Endothelial cell of umbilical vein (primary cell): ENCODE measurements around the gene DPPA4. TPM values are rescaled to one million over a fixed set of nuclear protein-coding genes. Genes with fewer than 3 reads are reported as not detected.

ENCODE experiments used
- BruUV-seq: library from RNA; stranded (reverse); fragments of 400-500 nt; replicated peaks from 2 replicates; lab custom pipeline; 2021; lab: Mats Ljungman, UMichigan
- CTCF ChIA-PET: fragments of 300-600, 350-600 bp; sonication (Branson Sonifier 250); formaldehyde crosslinking; loops from one replicate; lab custom pipeline; 2021; ENCODE audit warnings: antibody characterized with exemption, inconsistent platforms; lab: Charles Lee
- POLR2A ChIA-PET: fragments of 300-600, 350-600 bp; sonication (Branson Sonifier 250); formaldehyde crosslinking; loops from one replicate; lab custom pipeline; 2021; ENCODE audit warnings: antibody characterized with exemption, inconsistent platforms; lab: Charles Lee
- DNase-seq: peaks from one replicate; pipeline ENCODE4 v3.0.0-alpha.2; 2011; ENCODE audit warnings: low read depth, low spot score
- FAIRE-seq: peaks from 2 replicates; lab custom pipeline; 2011; peaks lifted over from hg19 to GRCh38; lab: Jason Lieb, UNC
- H2AFZ ChIP-seq: 2 replicates; pipeline ENCODE4 v1.6.0; 2012; ENCODE audit warnings: low read depth, low read length, control low read depth, inconsistent platforms
- H3K27ac ChIP-seq: 2 replicates; pipeline ENCODE4 v1.5.1; 2011; ENCODE audit warnings: low read depth, mild to moderate bottlenecking, control low read depth, low read length, moderate library complexity; ENCODE audit not compliant: insufficient read depth
- H3K27me3 ChIP-seq, 2 experiments: 2 replicates each; pipeline versions ENCODE4 v1.6.0 to v1.6.1; 2011; ENCODE audit warnings: low read length in 2 of 2, mixed read lengths in 1 of 2; ENCODE audit not compliant: control insufficient read depth in 2 of 2, insufficient read depth in 2 of 2
- H3K36me3 ChIP-seq, 2 experiments: 2 replicates in 1 of 2; 3 replicates in 1 of 2; pipeline ENCODE4 v1.5.1; 2011; ENCODE audit warnings: low read length in 2 of 2, mild to moderate bottlenecking in 1 of 2, moderate library complexity in 1 of 2; ENCODE audit not compliant: control insufficient read depth in 2 of 2, insufficient read depth in 2 of 2; ENCODE audit errors: extremely low read depth in 1 of 2
- H3K4me1 ChIP-seq: 3 replicates; pipeline ENCODE4 v1.5.1; 2011; ENCODE audit warnings: mild to moderate bottlenecking, low read length; ENCODE audit not compliant: control insufficient read depth, insufficient read depth; ENCODE audit errors: extremely low read depth
- H3K4me2 ChIP-seq: 2 replicates; pipeline ENCODE4 v1.6.1; 2011; ENCODE audit warnings: low read length, control low read depth, mixed read lengths; ENCODE audit not compliant: insufficient read depth
- H3K4me3 ChIP-seq, 3 experiments: fragments of 200-600 bp in 1 of 3; sonication (generic), shearing (Covaris generic) in 1 of 3; replicated peaks in 1 of 3; 2 replicates each; pipeline ENCODE4 v1.5.1; 2011 to 2016; ENCODE audit warnings: control low read depth in 3 of 3, low read length in 3 of 3, mild to moderate bottlenecking in 2 of 3, inconsistent platforms in 1 of 3, low read depth in 1 of 3, moderate library complexity in 1 of 3; ENCODE audit not compliant: insufficient read depth in 1 of 3
- H3K79me2 ChIP-seq: 2 replicates; pipeline ENCODE4 v1.6.0; 2012; ENCODE audit warnings: low read length, inconsistent platforms; ENCODE audit not compliant: control insufficient read depth, insufficient read depth
- H3K9ac ChIP-seq: replicated peaks from 2 replicates; pipeline ENCODE3; 2011; ENCODE audit warnings: low read length, control low read depth; ENCODE audit not compliant: insufficient read depth; ENCODE audit errors: extremely low read depth
- H3K9me1 ChIP-seq: replicated peaks from 3 replicates; pipeline ENCODE4 v1.6.0; 2011; ENCODE audit warnings: mild to moderate bottlenecking, low read length; ENCODE audit not compliant: control insufficient read depth, insufficient read depth; ENCODE audit errors: extremely low read depth
- H3K9me3 ChIP-seq: replicated peaks from 2 replicates; pipeline ENCODE4 v1.5.1; 2012; ENCODE audit warnings: low read length, inconsistent platforms; ENCODE audit not compliant: control insufficient read depth, insufficient read depth
- H4K20me1 ChIP-seq: replicated peaks from 2 replicates; pipeline ENCODE3; 2011; ENCODE audit warnings: mild to moderate bottlenecking, low read length; ENCODE audit not compliant: control insufficient read depth, insufficient read depth; ENCODE audit errors: extremely low read depth
- EZH2 ChIP-seq: IDR thresholded peaks from 2 replicates; pipeline ENCODE4 v1.6.1; 2012; ENCODE audit warnings: borderline replicate concordance, low read depth, mild to moderate bottlenecking, moderate library complexity, low read length, inconsistent platforms; ENCODE audit not compliant: severe bottlenecking
- FOS ChIP-seq: IDR thresholded peaks from 2 replicates; pipeline ENCODE4 v1.6.1; 2011; ENCODE audit warnings: mild to moderate bottlenecking, low read length, moderate library complexity, borderline replicate concordance; ENCODE audit not compliant: insufficient read depth
- GATA2 ChIP-seq: IDR thresholded peaks from 2 replicates; pipeline ENCODE4 v1.7.0; 2011; ENCODE audit warnings: low read depth, mild to moderate bottlenecking, moderate library complexity, mixed read lengths, low read length; ENCODE audit not compliant: insufficient read length, insufficient read depth
- POLR2A ChIP-seq: IDR thresholded peaks from 2 replicates; pipeline ENCODE4 v1.6.1; 2012; ENCODE audit warnings: low read depth, mild to moderate bottlenecking, control low read depth, low read length
- POLR2AphosphoS5 ChIP-seq: IDR thresholded peaks from 2 replicates; pipeline ENCODE4 v1.6.1; 2012; ENCODE audit warnings: low read depth, mild to moderate bottlenecking, control low read depth, low read length, moderate library complexity; ENCODE audit not compliant: insufficient read depth
- dilution Hi-C: fragments of 300-500 bp; cut with MboI; formaldehyde crosslinking; loops from one replicate; pipeline ENCODE4 v1.15.0; 2019; ENCODE audit warnings: low sequenced_read_pairs; ENCODE audit not compliant: extremely low pct_ligation_motif_present
- intact Hi-C: fragments of 100-400 bp; cut with micrococcal nuclease; formaldehyde crosslinking; loops from one replicate; pipeline ENCODE4 v1.10.0; 2022
- polyA plus RNA-seq, 4 experiments: library from polyadenylated mRNA; depleted of rRNA in 3 of 4; stranded (reverse) in 3 of 4; unstranded in 1 of 4; fragments of >200 nt; gene quantifications; 2 replicates each; pipeline versions ENCODE4 v1.2.1 to v1.2.3, GENCODE V29; 2011 to 2012; ENCODE audit warnings: missing spikeins in 1 of 4
- total RNA-seq: library from RNA; stranded (reverse); gene quantifications from 2 replicates; pipeline ENCODE4 v1.2.3, GENCODE V29; 2021
- TF ChIP-seq, protein P1 (sequence below): IDR thresholded peaks from 2 replicates; pipeline ENCODE4 v1.6.1; 2011; ENCODE audit not compliant: insufficient read depth, insufficient read length
- TF ChIP-seq, protein P2 (sequence below), 2 donors: IDR thresholded peaks; 1 replicate in 1 of 2; 2 replicates in 1 of 2; pipeline ENCODE4 v1.5.1; 2011; ENCODE audit warnings: low read length in 2 of 2, mild to moderate bottlenecking in 2 of 2, moderate library complexity in 2 of 2, control low read depth in 1 of 2, inconsistent platforms in 1 of 2, low read depth in 1 of 2; ENCODE audit not compliant: insufficient read depth in 1 of 2; ENCODE audit errors: extremely low read depth in 1 of 2

The DPPA4 gene
- total and polyA plus RNA-seq, 2 donors (not counting 3 experiments of a cell fraction or from before 2014, with no cell fraction given) = 0.06 TPM; not detected in 1

- FAIRE-seq (no peak), DNase-seq (no peak)
- H3K27me3 ChIP-seq = no peaks in the 10 kb centered on the region
- no peaks in the 10 kb centered on the region for H3K9me1 ChIP-seq
- TF ChIP-seq POLR2AphosphoS5 (no peak), POLR2A (no peak), FOS (no peak), EZH2 (no peak)
- TF ChIP-seq, protein P1, sequence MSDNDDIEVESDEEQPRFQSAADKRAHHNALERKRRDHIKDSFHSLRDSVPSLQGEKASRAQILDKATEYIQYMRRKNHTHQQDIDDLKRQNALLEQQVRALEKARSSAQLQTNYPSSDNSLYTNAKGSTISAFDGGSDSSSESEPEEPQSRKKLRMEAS = no peak
- no peak overlapping the region for H3K4me2 ChIP-seq
- no peak overlapping the region for H3K27ac ChIP-seq
- no peak overlapping the region for H2AFZ ChIP-seq
- no peaks in the 10 kb centered on the region for H3K9me3 ChIP-seq
- no peaks in the 10 kb centered on the region for H3K36me3 ChIP-seq
- dilution Hi-C loops (no loop called here), intact Hi-C loops (no loop called here)
- no peak overlapping the region for H3K9ac ChIP-seq
- H3K4me3 ChIP-seq = no peak overlapping the region
- no peaks in the 10 kb centered on the region for H4K20me1 ChIP-seq
- H3K4me1 ChIP-seq = no peaks in the 10 kb centered on the region
- no peaks in the 10 kb centered on the region for H3K79me2 ChIP-seq
- ChIA-PET CTCF (no interaction called here), POLR2A (no interaction called here)
- BruUV-seq = no TSS peak
These were observed 39.9 kb downstream of the DPPA4 start for GRCh38 chr3:109297496-109297895.

- Histone ChIP-seq H3K9me3 (no peaks in the 10 kb centered on the region), H2AFZ (no peak overlapping the region), H3K4me1 (no peaks in the 10 kb centered on the region), H3K36me3 (no peaks in the 10 kb centered on the region), H3K4me3 (no peak overlapping the region), H3K27ac (no peak overlapping the region), H4K20me1 (no peaks in the 10 kb centered on the region), H3K27me3 (no peaks in the 10 kb centered on the region), H3K9me1 (no peaks in the 10 kb centered on the region), H3K79me2 (no peaks in the 10 kb centered on the region), H3K4me2 (no peak overlapping the region), H3K9ac (no peak overlapping the region)
- intact Hi-C loops = no loop called here
- POLR2A ChIA-PET = no interaction called here
- CTCF ChIA-PET = no interaction called here
- FAIRE-seq = no peak
- dilution Hi-C loops = no loop called here
- no peak for TF ChIP-seq POLR2A
- TF ChIP-seq GATA2 = no peak
- TF ChIP-seq, protein P1 = no peak
- TF ChIP-seq, protein P2, sequence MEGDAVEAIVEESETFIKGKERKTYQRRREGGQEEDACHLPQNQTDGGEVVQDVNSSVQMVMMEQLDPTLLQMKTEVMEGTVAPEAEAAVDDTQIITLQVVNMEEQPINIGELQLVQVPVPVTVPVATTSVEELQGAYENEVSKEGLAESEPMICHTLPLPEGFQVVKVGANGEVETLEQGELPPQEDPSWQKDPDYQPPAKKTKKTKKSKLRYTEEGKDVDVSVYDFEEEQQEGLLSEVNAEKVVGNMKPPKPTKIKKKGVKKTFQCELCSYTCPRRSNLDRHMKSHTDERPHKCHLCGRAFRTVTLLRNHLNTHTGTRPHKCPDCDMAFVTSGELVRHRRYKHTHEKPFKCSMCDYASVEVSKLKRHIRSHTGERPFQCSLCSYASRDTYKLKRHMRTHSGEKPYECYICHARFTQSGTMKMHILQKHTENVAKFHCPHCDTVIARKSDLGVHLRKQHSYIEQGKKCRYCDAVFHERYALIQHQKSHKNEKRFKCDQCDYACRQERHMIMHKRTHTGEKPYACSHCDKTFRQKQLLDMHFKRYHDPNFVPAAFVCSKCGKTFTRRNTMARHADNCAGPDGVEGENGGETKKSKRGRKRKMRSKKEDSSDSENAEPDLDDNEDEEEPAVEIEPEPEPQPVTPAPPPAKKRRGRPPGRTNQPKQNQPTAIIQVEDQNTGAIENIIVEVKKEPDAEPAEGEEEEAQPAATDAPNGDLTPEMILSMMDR (IDR thresholded peaks at IDR 0.05; ENCODE audit: extremely low read depth in 1 of 2, insufficient read depth in 1 of 2, low read depth in 1 of 2, low read length in 2 of 2) = no peak
- no peak for DNase-seq
- BruUV-seq = no TSS peak
These were observed 53.3 kb downstream of the DPPA4 start for GRCh38 chr3:109284071-109284470.
